ENCODE measurements around the gene TMEM175. TPM values are rescaled to one million over a fixed set of nuclear protein-coding genes. Genes with fewer than 3 reads are reported as not detected.

TMEM175 gene
- total and polyA plus RNA-seq, 2 donors (not counting 1 experiment from before 2014, with no cell fraction given) = 44.4 to 432 TPM

Other genes with a start within 250 kb of the TMEM175 start
- gene SLC49A3, start 243.3 kb upstream of the TMEM175 start, total RNA-seq = 4.3 and 6.9 TPM in 2 replicates
- gene SLC49A3, start 243.3 kb upstream of the TMEM175 start, polyA plus RNA-seq = 1.3 and 2.0 TPM in 2 replicates
- gene PCGF3, start 226.6 kb upstream of the TMEM175 start, total RNA-seq = 83.4 and 90.3 TPM in 2 replicates
- gene PCGF3, start 226.6 kb upstream of the TMEM175 start, polyA plus RNA-seq = 65.7 and 84.0 TPM in 2 replicates
- not detected in 2 replicates for gene CPLX1, start 106.3 kb upstream of the TMEM175 start, total RNA-seq
- 0.37 TPM in 1 of 2 replicates, not detected in the other for gene CPLX1, start 106.3 kb upstream of the TMEM175 start, polyA plus RNA-seq
- gene GAK, start 144 bp upstream of the TMEM175 start, total RNA-seq = 283 and 302 TPM in 2 replicates
- gene GAK, start 144 bp upstream of the TMEM175 start, polyA plus RNA-seq = 113 and 134 TPM in 2 replicates
- gene DGKQ, start 41.1 kb downstream of the TMEM175 start, total RNA-seq = 30.4 and 34.9 TPM in 2 replicates
- gene DGKQ, start 41.1 kb downstream of the TMEM175 start, polyA plus RNA-seq = 21.7 and 22.6 TPM in 2 replicates
- gene IDUA, start 54.6 kb downstream of the TMEM175 start, total RNA-seq = 57.8 and 67.4 TPM in 2 replicates
- gene IDUA, start 54.6 kb downstream of the TMEM175 start, polyA plus RNA-seq = 51.8 and 57.0 TPM in 2 replicates
- gene SLC26A1, start 60.9 kb downstream of the TMEM175 start, total RNA-seq = 0.92 and 1.1 TPM in 2 replicates
- gene SLC26A1, start 60.9 kb downstream of the TMEM175 start, polyA plus RNA-seq = 0.03 TPM in 1 of 2 replicates, not detected in the other
- gene FGFRL1, start 79.2 kb downstream of the TMEM175 start, total RNA-seq = 28.5 and 28.9 TPM in 2 replicates
- gene FGFRL1, start 79.2 kb downstream of the TMEM175 start, polyA plus RNA-seq = 24.1 and 33.8 TPM in 2 replicates
- gene RNF212, start 181.1 kb downstream of the TMEM175 start, total RNA-seq = 3.8 and 5.9 TPM in 2 replicates
- gene RNF212, start 181.1 kb downstream of the TMEM175 start, polyA plus RNA-seq = 2.1 TPM in 2 replicates
- 3.8 and 5.3 TPM in 2 replicates for gene SPON2, start 240.1 kb downstream of the TMEM175 start, total RNA-seq
- 5.1 and 7.9 TPM in 2 replicates for gene SPON2, start 240.1 kb downstream of the TMEM175 start, polyA plus RNA-seq